ENCODE data around the gene PUS7L.
"Not testable (repeated sequence)": the region's sequence is repeated elsewhere in the genome, so short reads cannot be mapped to it uniquely, and the experiment has no call there.

Gene PUS7L

GRCh38 chr12:43758728-43759563, at the start of gene PUS7L, which contains the start of gene IRAK4:
PUS7L (minus strand) TSS chr12:43758790; CDS start chr12:43755245, 3,545 bp downstream.
IRAK4 (plus strand) TSS chr12:43758951; CDS start chr12:43768112, 9,161 bp downstream.
- DNase-seq (ENCODE audit: low spot score) = peak; percentile 96

- DNase-seq (ENCODE audit: low spot score) = no peak
Measured at GRCh38 chr12:43807386-43807785, 48.8 kb upstream of the PUS7L start.

GRCh38 chr12:43806737-43807072, 48.1 kb upstream of the PUS7L start:
- no peak for DNase-seq (ENCODE audit: low spot score)

GRCh38 chr12:43805860-43806736, 47.5 kb upstream of the PUS7L start, which contains the start of gene TWF1:
TWF1 (minus strand) TSS chr12:43806317; CDS start chr12:43806245, 72 bp downstream.
- DNase-seq (ENCODE audit: low spot score) = peak; percentile 83

GRCh38 chr12:43805149-43805859, 46.7 kb upstream of the PUS7L start:
- peak; percentile 16 for DNase-seq (ENCODE audit: low spot score)

- no peak for DNase-seq (ENCODE audit: low spot score)
Measured at GRCh38 chr12:43797561-43798217, 39.1 kb upstream of the PUS7L start.

- no peak for DNase-seq (ENCODE audit: low spot score)
Measured at GRCh38 chr12:43795716-43796280, 37.2 kb upstream of the PUS7L start.

- DNase-seq (ENCODE audit: low spot score) = no peak
Measured at GRCh38 chr12:43789941-43790340, 31.4 kb upstream of the PUS7L start.

GRCh38 chr12:43786899-43787693, 28.5 kb upstream of the PUS7L start:
- DNase-seq (ENCODE audit: low spot score) = no peak

- DNase-seq (ENCODE audit: low spot score) = no peak
Measured at GRCh38 chr12:43776498-43776897, 17.9 kb upstream of the PUS7L start.

- DNase-seq (ENCODE audit: low spot score) = no peak
Measured at GRCh38 chr12:43766291-43766690, 7.7 kb upstream of the PUS7L start.

- DNase-seq (ENCODE audit: low spot score) = no peak
Measured at GRCh38 chr12:43764528-43764927, 5.9 kb upstream of the PUS7L start.

- DNase-seq (ENCODE audit: low spot score) = no peak
Measured at GRCh38 chr12:43763769-43764168, 5.2 kb upstream of the PUS7L start.

- no peak for DNase-seq (ENCODE audit: low spot score)
Measured at GRCh38 chr12:43762596-43762995, 4.0 kb upstream of the PUS7L start.

- no peak for DNase-seq (ENCODE audit: low spot score)
Measured at GRCh38 chr12:43761500-43761899, 2.9 kb upstream of the PUS7L start.

GRCh38 chr12:43760396-43760795, 1.8 kb upstream of the PUS7L start:
- DNase-seq (ENCODE audit: low spot score) = no peak

GRCh38 chr12:43758247-43758727, 303 bp downstream of the PUS7L start:
- no peak for DNase-seq (ENCODE audit: low spot score)

GRCh38 chr12:43754015-43754414, 4.6 kb downstream of the PUS7L start:
- DNase-seq (ENCODE audit: low spot score) = no peak

- not testable (repeated sequence) for DNase-seq (ENCODE audit: low spot score)
Measured at GRCh38 chr12:43751360-43751759, 7.2 kb downstream of the PUS7L start.

GRCh38 chr12:43750814-43751213, 7.8 kb downstream of the PUS7L start:
- DNase-seq (ENCODE audit: low spot score) = no peak

Measured in activated CD4-positive, alpha-beta T cell treated with anti-CD3 and anti-CD28 coated beads, Interleukin-2, Interleukin-4, amounts not matched to agents 100 ng/mL and 50 ng/mL, durations not matched to agents 16 hours and 8 hours (primary cell).